GM18508 (cell line): ENCODE results near the gene VSIG1.

Experiments
- ATAC-seq: cut with Tn5 transposase; IDR thresholded peaks from one replicate; pipeline ENCODE4 v1.9.1; 2021; ENCODE audit warnings: moderate number of reproducible peaks; ENCODE audit not compliant: insufficient read depth, unreplicated experiment

Gene VSIG1

GRCh38 chrX:108044554-108045256, at the start of gene VSIG1:
Gene VSIG1 (plus strand): TSS chrX:108045065. CDS start chrX:108045131, 66 bp downstream.
- no peak for ATAC-seq

GRCh38 chrX:107996124-107996523, 48.7 kb upstream of the VSIG1 start:
- ATAC-seq = no peak

GRCh38 chrX:108000751-108001150, 44.1 kb upstream of the VSIG1 start:
- ATAC-seq = no peak

GRCh38 chrX:108001218-108001814, 43.5 kb upstream of the VSIG1 start:
- ATAC-seq = no peak

GRCh38 chrX:108018656-108019381, 26.0 kb upstream of the VSIG1 start:
- no peak for ATAC-seq

- ATAC-seq = no peak
Observed at GRCh38 chrX:108019382-108019875, 25.4 kb upstream of the VSIG1 start.

GRCh38 chrX:108020631-108021030, 24.2 kb upstream of the VSIG1 start:
- no peak for ATAC-seq

GRCh38 chrX:108022491-108023089, 22.3 kb upstream of the VSIG1 start:
- no peak for ATAC-seq

GRCh38 chrX:108025376-108025775, 19.5 kb upstream of the VSIG1 start:
- no peak for ATAC-seq

- ATAC-seq = no peak
Observed at GRCh38 chrX:108025954-108026600, 18.8 kb upstream of the VSIG1 start.

GRCh38 chrX:108028854-108029253, 16.0 kb upstream of the VSIG1 start:
- ATAC-seq = no peak

- no peak for ATAC-seq
Observed at GRCh38 chrX:108029928-108030711, 14.7 kb upstream of the VSIG1 start.

- no peak for ATAC-seq
Observed at GRCh38 chrX:108032944-108033343, 11.9 kb upstream of the VSIG1 start.

GRCh38 chrX:108033890-108034289, 11.0 kb upstream of the VSIG1 start:
- no peak for ATAC-seq

GRCh38 chrX:108034725-108035124, 10.1 kb upstream of the VSIG1 start:
- no peak for ATAC-seq

- no peak for ATAC-seq
Observed at GRCh38 chrX:108036298-108036973, 8.4 kb upstream of the VSIG1 start.

GRCh38 chrX:108049649-108050048, 4.8 kb downstream of the VSIG1 start:
- no peak for ATAC-seq

GRCh38 chrX:108053218-108053617, 8.4 kb downstream of the VSIG1 start:
- ATAC-seq = no peak

GRCh38 chrX:108055546-108055945, 10.7 kb downstream of the VSIG1 start:
- no peak for ATAC-seq
